ENCODE data around the gene RRAD.
A peak's percentile ranks its signal among the peaks of the same experiment; 100 is the strongest.
"Not testable (repeated sequence)": the region's sequence is repeated elsewhere in the genome, so short reads cannot be mapped to it uniquely, and the experiment has no call there.

RRAD gene

GRCh38 chr16:66925322-66925840 is at the start of gene RRAD:
Gene RRAD (minus strand): TSS chr16:66925535. CDS start chr16:66925179, 356 bp downstream.
- no peak for DNase-seq

- DNase-seq: peak; percentile 83
These were observed 49.6 kb upstream of the RRAD start for GRCh38 chr16:66974932-66975246.

DNA sequence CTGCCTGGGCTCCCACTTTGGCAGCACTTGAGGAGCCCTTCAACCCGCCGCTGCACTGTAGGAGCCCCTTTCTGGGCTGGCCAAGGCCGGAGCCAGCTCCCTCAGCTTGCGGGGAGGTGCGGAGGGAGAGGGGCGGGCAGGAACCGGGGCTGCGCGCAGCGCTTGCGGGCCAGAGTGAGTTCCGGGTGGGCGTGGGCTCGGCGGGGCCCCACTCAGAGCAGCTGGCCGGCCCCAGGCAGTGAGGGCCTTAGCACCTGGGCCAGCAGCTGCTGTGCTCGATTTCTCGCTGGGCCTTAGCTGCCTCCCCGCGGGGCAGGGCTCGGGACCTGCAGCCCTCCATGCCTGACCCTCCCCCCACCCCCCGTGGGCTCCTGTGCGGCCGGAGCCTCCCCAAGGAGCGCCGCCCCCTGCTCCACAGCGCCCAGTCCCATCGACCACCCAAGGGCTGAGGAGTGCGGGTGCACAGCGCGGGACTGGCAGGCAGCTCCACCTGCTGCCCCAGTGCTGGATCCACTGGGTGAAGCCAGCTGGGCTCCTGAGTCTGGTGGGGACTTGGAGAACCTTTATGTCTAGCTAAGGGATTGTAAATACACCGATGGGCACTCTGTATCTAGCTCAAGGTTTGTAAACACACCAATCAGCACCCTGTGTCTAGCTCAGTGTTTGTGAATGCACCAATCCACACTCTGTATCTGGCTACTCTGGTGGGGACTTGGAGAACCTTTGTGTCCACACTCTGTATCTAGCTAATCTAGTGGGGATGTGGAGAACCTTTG is 49.0 kb upstream of the RRAD start:
- DNase-seq: not testable (repeated sequence)

DNA sequence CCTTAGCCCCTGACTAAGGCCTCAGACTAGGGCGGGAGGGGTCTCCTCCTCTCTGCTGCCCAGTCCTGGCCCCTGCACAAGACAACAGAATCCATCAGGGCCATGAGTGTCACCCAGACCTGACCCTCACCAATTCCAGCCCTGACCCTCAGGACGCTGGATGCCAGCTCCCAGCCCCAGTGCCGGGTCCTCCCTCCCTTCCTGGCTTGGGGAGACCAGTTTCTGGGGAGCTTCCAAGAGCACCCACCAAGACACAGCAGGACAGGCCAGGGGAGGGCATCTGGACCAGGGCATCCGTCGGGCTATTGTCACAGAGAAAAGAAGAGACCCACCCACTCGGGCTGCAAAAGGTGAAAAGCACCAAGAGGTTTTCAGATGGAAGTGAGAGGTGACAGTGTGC is 48.4 kb upstream of the RRAD start:
- DNase-seq: no peak

DNA sequence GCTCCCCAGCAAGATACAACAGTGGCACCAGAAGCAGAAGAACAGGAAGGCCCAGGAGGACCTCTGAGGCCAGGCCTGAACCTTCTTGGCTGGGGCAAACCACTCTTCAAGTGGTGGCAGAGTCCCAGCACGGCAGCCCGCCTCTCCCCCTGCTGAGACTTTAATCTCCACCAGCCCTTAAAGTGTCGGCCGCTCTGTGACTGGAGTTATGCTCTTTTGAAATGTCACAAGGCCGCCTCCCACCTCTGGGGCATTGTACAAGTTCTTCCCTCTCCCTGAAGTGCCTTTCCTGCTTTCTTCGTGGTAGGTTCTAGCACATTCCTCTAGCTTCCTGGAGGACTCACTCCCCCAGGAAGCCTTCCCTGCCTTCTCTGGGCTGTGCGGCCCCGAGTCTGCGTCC is 47.6 kb upstream of the RRAD start:
- DNase-seq: no peak

- no peak for DNase-seq
These were observed 45.7 kb upstream of the RRAD start for GRCh38 chr16:66970775-66971720.

GRCh38 chr16:66968847-66969246 is 43.5 kb upstream of the RRAD start:
- DNase-seq: no peak

DNA sequence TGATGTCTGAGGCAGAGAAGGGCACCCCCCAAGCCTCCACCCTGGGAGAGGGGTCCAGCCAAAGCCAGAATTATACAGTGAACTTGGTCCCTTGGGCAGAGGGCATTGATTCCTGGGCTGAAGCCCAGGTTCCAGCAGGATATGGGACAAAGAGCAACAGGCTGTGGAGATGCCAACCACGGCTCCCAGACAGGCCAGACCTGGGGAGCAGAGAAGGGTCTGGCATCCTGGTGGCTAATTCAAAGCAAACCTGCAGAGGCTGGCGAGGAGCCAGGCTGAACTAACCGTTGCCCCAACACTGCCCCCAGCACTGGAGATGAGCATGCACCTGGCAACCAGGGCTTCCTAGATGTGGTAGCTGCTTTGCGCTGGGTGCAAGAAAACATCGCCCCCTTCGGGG is 38.7 kb upstream of the RRAD start:
- DNase-seq: no peak

DNA sequence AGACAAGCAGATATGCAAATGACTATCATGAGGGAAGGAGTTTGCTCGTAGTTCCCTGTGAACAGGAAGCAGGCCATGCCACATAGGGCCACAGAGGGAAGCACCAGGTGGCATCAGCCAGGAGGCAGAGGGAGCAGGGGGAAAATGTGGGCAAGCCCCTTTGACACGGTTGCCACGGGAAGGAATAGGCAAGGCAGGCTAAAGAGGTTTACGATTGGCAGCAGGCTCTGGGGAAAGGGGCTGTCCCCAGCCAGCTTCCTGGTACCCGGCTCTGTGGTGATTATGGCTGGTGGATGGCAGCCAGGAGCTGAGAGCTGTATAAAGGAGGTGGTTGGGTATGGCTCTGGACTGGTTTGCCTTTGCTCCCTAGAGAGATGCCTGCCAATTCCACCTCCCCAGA is 36.6 kb upstream of the RRAD start:
- DNase-seq: no peak

DNA sequence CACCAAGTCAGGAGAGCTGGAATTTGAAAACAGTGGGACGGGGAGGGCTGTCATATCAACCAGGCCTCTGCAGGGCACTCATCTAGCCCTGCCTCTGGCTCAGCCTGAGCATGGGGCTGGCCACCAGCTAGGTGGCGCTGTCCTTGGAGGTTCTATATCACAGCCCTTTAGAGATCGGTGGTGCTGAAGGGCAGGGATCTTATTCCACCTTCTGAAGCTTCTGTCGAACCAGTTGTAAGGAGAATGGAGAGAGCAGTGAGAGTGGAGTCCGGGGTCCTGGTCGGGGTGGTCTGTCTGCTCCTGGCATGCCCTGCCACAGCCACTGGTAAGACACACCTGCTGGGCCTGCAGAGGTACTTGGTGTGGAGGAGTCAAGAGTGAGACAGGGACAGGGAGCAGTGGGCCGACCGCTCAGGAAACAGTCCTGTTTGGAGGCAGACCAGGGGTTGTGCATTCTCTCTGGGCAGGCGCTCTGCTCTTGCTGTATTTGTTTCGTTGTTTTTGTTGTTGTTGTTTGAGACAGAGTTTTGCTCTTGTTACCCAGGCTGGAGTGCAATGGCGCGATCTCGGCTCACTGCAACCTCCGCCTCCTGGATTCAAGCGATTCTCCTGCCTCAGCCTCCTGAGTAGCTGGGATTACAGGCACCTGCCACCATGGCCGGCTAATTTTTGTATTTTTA is 35.9 kb upstream of the RRAD start, which contains the start of gene CES3:
TSS of gene CES3 (plus strand) at position 202 of the 680 bp plus-strand sequence. CDS start at position 244, 42 bp downstream.
- DNase-seq: peak; percentile 83

DNA sequence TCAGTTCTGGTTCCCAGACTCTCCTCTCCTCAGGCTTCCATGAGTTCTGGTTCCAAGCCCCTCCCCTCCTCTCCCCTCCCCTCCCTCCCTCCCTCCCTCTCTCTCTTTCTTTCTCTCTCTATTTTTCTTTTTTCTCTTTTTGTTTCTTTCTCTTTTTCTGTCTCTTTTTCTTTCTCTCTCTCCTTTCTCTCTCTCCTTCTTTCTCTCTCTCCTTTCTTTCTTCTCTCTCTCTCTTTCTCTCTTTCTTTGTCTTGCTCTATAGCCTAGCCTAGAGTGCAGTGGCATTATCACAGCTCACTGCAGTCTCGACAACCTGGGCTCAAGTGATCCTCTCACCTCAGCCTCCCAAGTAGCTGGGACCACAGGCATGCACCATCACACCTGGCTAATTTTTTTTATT is 34.9 kb upstream of the RRAD start:
- no peak for DNase-seq

DNA sequence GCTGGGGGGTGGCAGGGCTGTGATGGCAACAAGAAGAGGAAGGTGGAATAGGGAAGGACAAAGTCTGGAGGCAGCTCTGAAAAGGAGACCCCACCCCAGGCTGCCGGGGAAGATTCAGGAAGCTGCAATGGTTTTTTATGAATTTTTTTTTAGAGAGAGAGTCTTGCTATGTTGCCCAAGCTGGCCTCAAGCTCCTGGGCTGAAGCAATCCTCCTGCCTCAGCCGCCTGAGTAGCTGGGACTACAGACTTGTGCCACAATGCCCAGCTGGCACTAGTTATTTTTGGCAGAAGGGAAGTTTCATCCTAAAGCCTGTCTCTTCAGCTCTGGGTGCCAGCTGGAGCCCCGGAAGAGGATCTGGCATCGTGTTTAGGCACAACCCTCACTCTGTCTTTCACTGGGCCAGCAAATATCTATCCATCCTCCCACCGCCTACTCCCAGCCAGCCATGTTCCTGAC is 34.4 kb upstream of the RRAD start:
- DNase-seq: no peak

DNA sequence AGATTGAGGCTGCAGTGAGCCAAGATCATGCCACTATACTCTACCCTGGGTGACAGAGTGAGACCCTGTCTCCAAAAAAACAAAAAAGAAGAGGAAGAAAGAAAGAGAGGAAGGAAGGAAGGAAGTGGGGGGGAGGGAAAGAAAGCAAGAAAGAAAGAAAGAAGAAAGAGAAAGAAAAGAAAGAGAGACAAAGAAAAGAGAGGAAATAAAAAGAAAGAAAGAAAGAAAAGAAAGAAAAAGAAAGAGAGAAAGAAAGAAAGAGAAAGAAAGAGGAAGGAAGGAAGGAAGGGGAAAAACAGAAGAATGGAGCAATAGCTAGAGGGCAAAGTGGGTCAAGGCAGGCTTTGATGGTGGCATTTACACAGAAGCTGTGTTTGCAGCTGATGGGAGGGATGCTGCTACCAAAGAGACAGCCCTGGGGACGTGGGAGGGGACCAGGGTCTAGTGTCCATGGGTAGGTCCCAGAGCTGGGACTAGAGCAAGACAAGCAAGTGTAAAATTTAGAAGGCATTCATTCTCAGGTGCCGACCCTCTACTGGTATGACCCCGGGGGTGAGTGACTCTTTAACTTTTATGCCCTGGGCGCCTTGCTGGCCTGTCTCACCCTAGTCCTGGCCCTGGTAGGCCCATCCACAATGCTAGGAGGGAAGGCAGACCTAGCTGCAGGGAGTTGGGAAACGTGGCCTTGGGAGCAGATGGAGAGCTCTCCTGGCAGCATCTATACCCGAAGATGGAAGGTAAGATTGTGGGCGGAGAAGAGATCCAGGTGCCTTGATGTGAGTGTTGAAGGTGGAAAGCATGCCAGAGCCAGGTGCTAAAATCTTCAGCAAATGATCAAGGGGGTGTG is 33.7 kb upstream of the RRAD start:
- no peak for DNase-seq

DNA sequence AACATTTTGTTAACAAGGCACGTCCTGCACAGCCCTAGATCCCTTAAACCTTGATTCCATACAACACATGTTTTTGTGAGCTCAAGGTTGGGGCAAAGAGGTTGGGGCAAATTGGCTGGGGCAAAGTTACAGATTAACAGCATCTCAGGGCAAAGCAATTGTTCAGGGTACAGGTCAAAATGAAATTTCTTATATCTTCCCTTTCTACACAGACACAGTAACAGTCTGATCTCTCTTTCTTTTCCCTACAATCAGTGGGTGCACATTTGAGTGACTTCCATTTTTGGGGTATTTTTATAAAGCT is 30.8 kb upstream of the RRAD start:
- DNase-seq: not testable (repeated sequence)

- not testable (repeated sequence) for DNase-seq
These were observed 30.2 kb upstream of the RRAD start for GRCh38 chr16:66955363-66956153.

DNA sequence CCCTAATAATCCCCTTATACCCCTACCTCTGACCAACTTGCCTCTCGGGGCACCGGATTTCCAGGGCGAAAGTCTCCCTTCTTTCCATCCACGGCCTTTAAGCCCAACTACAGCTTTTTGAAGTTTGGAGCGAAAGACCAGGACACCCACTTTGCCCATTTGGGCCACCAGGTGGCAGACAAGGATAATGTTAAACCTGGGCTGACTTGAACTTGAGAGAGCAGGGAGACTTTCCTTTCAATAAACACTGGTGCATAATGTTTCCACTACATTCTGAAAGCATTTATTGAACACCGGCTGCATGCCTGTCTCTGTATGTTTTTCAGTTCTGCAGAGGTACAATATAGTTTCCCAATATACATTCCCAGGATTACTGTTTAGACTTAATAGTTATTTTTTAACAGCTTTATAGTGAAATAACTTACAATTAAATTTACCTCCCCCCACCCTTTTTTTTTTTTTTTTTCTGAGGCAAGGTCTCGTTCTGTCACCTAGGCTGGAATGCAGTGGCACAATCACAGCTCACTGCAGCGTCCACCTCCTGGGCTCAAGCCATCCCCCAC is 28.8 kb upstream of the RRAD start:
- peak; percentile 87 for DNase-seq

GRCh38 chr16:66953462-66954096 is 28.2 kb upstream of the RRAD start:
- no peak for DNase-seq

DNA sequence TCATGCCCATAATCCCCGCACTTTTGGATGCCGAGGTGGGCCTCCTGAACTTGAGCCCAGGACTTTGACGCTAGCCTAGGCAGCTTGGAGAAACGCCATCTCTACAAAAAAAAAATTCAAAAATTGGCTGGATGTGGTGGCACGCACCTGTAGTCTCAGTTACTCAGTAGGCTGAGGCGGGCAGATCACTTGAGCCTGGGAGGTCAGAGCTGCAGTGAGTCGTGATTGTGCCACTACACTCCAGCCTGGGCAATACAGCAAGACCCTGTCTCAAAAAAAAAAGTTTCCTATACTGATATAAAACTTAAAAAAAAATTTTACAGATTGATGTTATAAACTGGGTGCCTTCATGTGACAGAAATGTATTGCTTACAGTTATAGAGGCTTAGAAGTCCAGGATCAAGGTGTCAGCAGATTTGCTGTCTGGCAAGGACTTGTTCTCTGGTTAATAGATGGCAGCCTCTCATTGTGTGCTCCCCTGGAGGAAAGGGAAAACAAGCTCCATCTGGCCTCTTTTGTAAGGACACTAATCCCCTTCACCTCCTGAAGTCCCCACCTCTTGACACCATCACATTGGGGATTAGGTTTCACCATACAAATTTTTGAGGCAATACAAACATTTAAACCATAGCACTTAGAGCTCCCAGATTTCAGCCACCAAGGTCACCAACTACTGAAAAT is 27.2 kb upstream of the RRAD start:
- DNase-seq: no peak

- no peak for DNase-seq
These were observed 25.8 kb upstream of the RRAD start for GRCh38 chr16:66950971-66951790.
